ENCODE measurements around the gene PUS10. TPM values are rescaled to one million over a fixed set of nuclear protein-coding genes. Genes with fewer than 3 reads are reported as not detected.

Gene PUS10
- total RNA-seq, 2 experiments from 2014 or later = 2.0 to 2.6 TPM

DNA sequence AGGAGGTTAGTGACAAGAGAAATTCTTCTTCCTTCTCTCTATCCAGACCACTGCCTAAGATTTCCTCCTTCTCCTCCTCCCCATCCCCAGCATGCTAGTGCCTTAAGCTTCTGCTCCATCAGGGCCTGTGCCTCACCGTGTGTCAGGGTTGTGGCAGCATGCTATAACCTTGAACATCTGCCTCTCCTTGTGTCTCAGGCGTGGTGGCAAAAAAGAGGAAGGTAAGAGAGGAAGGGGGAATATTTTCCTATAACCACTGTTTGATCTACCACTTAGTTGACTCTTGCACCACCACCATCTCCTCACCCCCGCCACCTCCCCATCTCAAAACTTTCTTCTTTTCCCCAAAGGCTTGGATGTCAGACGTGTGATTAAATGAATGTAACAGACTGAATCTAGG is 38.8 kb downstream of the PUS10 start:
- H3K27ac Mint-ChIP-seq = no peak overlapping the region

GRCh38 chr2:60977562-60977895 is 40.5 kb downstream of the PUS10 start:
- ATAC-seq (ENCODE audit: poor library complexity) = no peak
- H3K27ac Mint-ChIP-seq = no peak overlapping the region
- ChIA-PET POLR2A (no interaction called here), CTCF (no interaction called here)
- no peaks in the 10 kb centered on the region for H3K36me3 ChIP-seq (ENCODE audit: insufficient read depth, low read length)
- H3K4me3 ChIP-seq (ENCODE audit: low read length) = no peak overlapping the region
- no peaks in the 10 kb centered on the region for H3K36me3 Mint-ChIP-seq (ENCODE audit: low read depth)
- intact Hi-C loops (cut with DNase I, micrococcal nuclease) = no loop called here
- H3K4me3 Mint-ChIP-seq = no peak overlapping the region
- H3K9me3 ChIP-seq (ENCODE audit: control insufficient read depth in 1 of 2, insufficient read depth in 1 of 2, low read length in 2 of 2) = peaks cover 0 to 6% of the 10 kb centered on the region in 2 experiments
- H3K27me3 ChIP-seq (ENCODE audit: control insufficient read depth in 1 of 2, insufficient read depth in 2 of 2, low read length in 2 of 2) = no peaks in the 10 kb centered on the region
- no peak overlapping the region for H3K27ac ChIP-seq (ENCODE audit: low read depth in 1 of 2, low read length in 2 of 2)
- peaks cover 20% of the 10 kb centered on the region for H3K4me1 Mint-ChIP-seq (ENCODE audit: low read depth)
- no peak for DNase-seq
- H3K4me1 ChIP-seq (ENCODE audit: insufficient read depth, low read length) = no peaks in the 10 kb centered on the region
- H3K9me3 Mint-ChIP-seq = no peaks in the 10 kb centered on the region
- TF ChIP-seq CTCF (IDR thresholded peaks at IDR 0.05) = no peak
- no peaks in the 10 kb centered on the region for H3K27me3 Mint-ChIP-seq

More for the DNA sequence above, 38.8 kb downstream of the PUS10 start:
- no peaks in the 10 kb centered on the region for H3K36me3 ChIP-seq (ENCODE audit: insufficient read depth, low read length)
- no peak for ATAC-seq (ENCODE audit: poor library complexity)
- H3K36me3 Mint-ChIP-seq (ENCODE audit: low read depth) = no peaks in the 10 kb centered on the region
- no peaks in the 10 kb centered on the region for H3K4me1 ChIP-seq (ENCODE audit: insufficient read depth, low read length)
- peaks cover 0 to 6% of the 10 kb centered on the region in 2 experiments for H3K9me3 ChIP-seq (ENCODE audit: control insufficient read depth in 1 of 2, insufficient read depth in 1 of 2, low read length in 2 of 2)
- TF ChIP-seq CTCF (IDR thresholded peaks at IDR 0.05) = no peak
- no peak overlapping the region for H3K27ac ChIP-seq (ENCODE audit: low read depth in 1 of 2, low read length in 2 of 2)
- DNase-seq = no peak
- H3K4me3 Mint-ChIP-seq = no peak overlapping the region
- peaks cover 18% of the 10 kb centered on the region for H3K4me1 Mint-ChIP-seq (ENCODE audit: low read depth)
- H3K4me3 ChIP-seq (ENCODE audit: low read length) = no peak overlapping the region
- H3K27me3 Mint-ChIP-seq = no peaks in the 10 kb centered on the region
- POLR2A ChIA-PET = no interaction called here
- no peaks in the 10 kb centered on the region for H3K9me3 Mint-ChIP-seq
- H3K27me3 ChIP-seq (ENCODE audit: control insufficient read depth in 1 of 2, insufficient read depth in 2 of 2, low read length in 2 of 2) = no peaks in the 10 kb centered on the region
- intact Hi-C loops (cut with DNase I, micrococcal nuclease) = no loop called here
- CTCF ChIA-PET = no interaction called here

DNA sequence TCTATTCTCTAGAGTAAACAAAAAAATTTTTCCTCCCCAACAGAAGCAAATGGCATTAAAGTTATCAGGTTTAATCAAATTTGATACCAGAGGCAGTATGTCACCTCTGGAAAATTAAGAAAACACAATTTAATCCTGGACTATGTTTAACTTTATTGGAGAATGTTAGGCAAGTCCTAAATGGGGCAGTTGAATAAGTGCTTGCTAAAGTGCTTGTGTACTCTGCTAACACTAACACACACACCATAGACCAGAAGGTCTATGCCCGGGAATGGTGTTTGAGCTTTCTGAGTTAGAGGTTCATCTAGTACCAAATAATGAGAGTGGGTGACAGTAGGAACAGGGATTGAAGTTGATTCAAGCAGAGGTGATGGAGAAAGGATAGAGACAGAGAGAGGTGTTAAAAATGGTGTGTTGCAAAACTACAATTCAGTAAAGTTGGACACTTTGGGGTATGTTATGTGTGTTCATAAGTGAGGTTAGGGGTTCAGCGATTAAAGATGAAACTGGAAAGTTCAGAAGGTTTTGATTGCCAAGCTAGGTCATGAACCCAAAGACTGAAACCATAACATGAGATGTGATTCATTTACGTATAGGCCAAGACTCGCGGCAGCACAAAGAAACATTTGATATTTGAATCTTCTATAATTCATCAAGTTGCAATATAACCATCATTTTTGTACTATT is 41.0 kb downstream of the PUS10 start:
- ATAC-seq (ENCODE audit: poor library complexity) = no peak
- H3K9me3 ChIP-seq (ENCODE audit: control insufficient read depth in 1 of 2, insufficient read depth in 1 of 2, low read length in 2 of 2) = peaks cover 0 to 6% of the 10 kb centered on the region in 2 experiments
- CTCF ChIA-PET = interaction anchor here (0.6 kb wide), 1 partner anchor 93 kb away, joined by 3 read pairs; no protein-coding TSS in a partner anchor
- no peaks in the 10 kb centered on the region for H3K36me3 ChIP-seq (ENCODE audit: insufficient read depth, low read length)
- peaks cover 23% of the 10 kb centered on the region for H3K4me1 Mint-ChIP-seq (ENCODE audit: low read depth)
- no peak overlapping the region for H3K4me3 Mint-ChIP-seq
- H3K4me1 ChIP-seq (ENCODE audit: insufficient read depth, low read length) = no peaks in the 10 kb centered on the region
- intact Hi-C loops (cut with DNase I, micrococcal nuclease) = no loop called here
- no peaks in the 10 kb centered on the region for H3K27me3 Mint-ChIP-seq
- no peak overlapping the region for H3K27ac ChIP-seq (ENCODE audit: low read depth in 1 of 2, low read length in 2 of 2)
- H3K27ac Mint-ChIP-seq = no peak overlapping the region
- H3K4me3 ChIP-seq (ENCODE audit: low read length) = no peak overlapping the region
- H3K27me3 ChIP-seq (ENCODE audit: control insufficient read depth in 1 of 2, insufficient read depth in 2 of 2, low read length in 2 of 2) = no peaks in the 10 kb centered on the region
- H3K36me3 Mint-ChIP-seq (ENCODE audit: low read depth) = no peaks in the 10 kb centered on the region
- no peak for DNase-seq
- POLR2A ChIA-PET = interaction anchor here (1.5 kb wide), 1 partner anchor 10 kb away, joined by 5 read pairs; no protein-coding TSS in a partner anchor
- TF ChIP-seq CTCF (IDR thresholded peaks at IDR 0.05) = no peak
- no peaks in the 10 kb centered on the region for H3K9me3 Mint-ChIP-seq
